Pancreas (tissue), 10 donors: ENCODE results near the gene PTH1R. TPM values are rescaled to one million over a fixed set of nuclear protein-coding genes. Genes with fewer than 3 reads are reported as not detected.

Source experiments
- ATAC-seq, 4 donors: fragments of 200-7000 bp; cut with Tn5 transposase; one replicate each; pipeline versions ENCODE4 v1.8.0 to v1.9.1; 2020; ENCODE audit warnings: mild to moderate bottlenecking in 4 of 4, moderate library complexity in 4 of 4
- DNase-seq, 6 donors: peaks; one replicate each; pipeline ENCODE4 v3.0.0-alpha.2; 2020
- FAIRE-seq: peaks from 2 replicates; lab custom pipeline; 2012; peaks lifted over from hg19 to GRCh38; lab: Jason Lieb, UNC
- H3K27ac ChIP-seq, 4 donors: fragments of 200-600 bp; sonication (generic); 1 replicate in 3 of 4; 2 replicates in 1 of 4; pipeline versions ENCODE4 v1.5.0 to v1.8.0; 2020
- H3K27me3 ChIP-seq, 4 donors: fragments of 200-600 bp; one replicate each; pipeline ENCODE4 v1.8.0; 2021
- H3K36me3 ChIP-seq, 3 donors: fragments of 200-600 bp; sonication (generic) in 1 of 3; one replicate each; pipeline versions ENCODE4 v1.5.0 to v1.8.0; 2020 to 2021
- H3K4me1 ChIP-seq, 3 donors: fragments of 200-600 bp; one replicate each; pipeline ENCODE4 v1.8.0; 2021
- H3K4me3 ChIP-seq, 4 donors: fragments of 200-600 bp; sonication (generic) in 2 of 4; one replicate each; pipeline versions ENCODE4 v1.5.0 to v1.8.0; 2020 to 2021
- H3K9me3 ChIP-seq, 4 donors: fragments of 200-600 bp; one replicate each; pipeline ENCODE4 v1.8.0; 2021
- WGBS, 2 donors: extraction: QIAGEN DNeasy Blood & Tissue Kit; methylation state at CpG; one replicate each; pipeline ENCODE4 v1.1.7; 2013; 5-methylcytosine and 5-hydroxymethylcytosine counted together
- intact Hi-C, 3 donors: fragments of 100-400 bp; cut with DNase I; formaldehyde crosslinking; loops; one replicate each; pipeline versions ENCODE4 v1.11.1 to v1.14.2; 2022
- polyA plus RNA-seq, 2 donors: library from polyadenylated mRNA; stranded (reverse); fragments of 200-250 nt; gene quantifications; one replicate each; pipeline ENCODE4 v1.2.3, GENCODE V29; 2013
- total RNA-seq, 6 donors: library from RNA; stranded (reverse); fragmentation: NEBNext Ultra II Directional in 4 of 6; extraction: Animal tissue kit (Norgen Biotek cat#: 25700) in 4 of 6; gene quantifications; one replicate each; pipeline versions ENCODE4 v1.2.1 to v1.2.4, GENCODE V29; 2021 to 2023
- TF ChIP-seq, protein P1 (sequence below), 4 donors: fragments of 200-600 bp; sonication (generic) in 3 of 4; IDR thresholded peaks; one replicate each; pipeline versions ENCODE4 v1.5.0 to v1.8.0; 2021; ENCODE audit warnings: antibody characterized with exemption in 4 of 4
- donor health status: healthy with polysubstance abuse.
- donor health status: DM: no; HTN: no; CAD: no; lungs with moderate emphysema.
- donor health status: DM: no; HTN: no; CAD: no.
- donor health status: control.
- donor health status: control.
- donor health status: Bipolar disorder and iron deficiency.
- donor health status: DM: yes; HTN: yes; CAD: no.
- donor health status: DM: no; HTN: no; CAD: no.
- donor health status: DM: no; HTN: no; CAD: no.
- donor health status: DM: yes; HTN: yes; CAD: no.

The PTH1R gene
- total and polyA plus RNA-seq, 8 donors, result 0.49 to 34.8 (median 2.0) TPM

DNA sequence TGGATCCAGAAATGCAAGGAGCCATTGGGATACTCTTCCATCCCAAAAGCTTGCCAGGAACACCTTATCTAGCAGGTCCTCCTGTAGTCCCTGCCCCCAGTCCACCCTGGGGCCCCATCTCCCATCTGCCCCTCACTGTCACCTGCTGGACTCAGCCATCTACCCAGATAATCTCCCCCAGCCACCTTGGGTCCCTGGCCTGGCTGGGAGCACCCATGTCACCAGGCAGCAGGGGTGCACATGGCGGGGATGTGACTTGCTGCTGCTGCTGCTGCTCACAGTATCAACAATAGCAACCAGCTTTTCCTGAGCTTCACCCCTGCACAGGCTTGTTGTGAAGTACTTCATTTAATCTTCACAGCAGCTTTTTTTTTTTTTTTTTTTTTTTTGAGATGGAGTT is 12.6 kb downstream of the PTH1R start:
- FAIRE-seq, result no peak
- TF ChIP-seq, protein P1, sequence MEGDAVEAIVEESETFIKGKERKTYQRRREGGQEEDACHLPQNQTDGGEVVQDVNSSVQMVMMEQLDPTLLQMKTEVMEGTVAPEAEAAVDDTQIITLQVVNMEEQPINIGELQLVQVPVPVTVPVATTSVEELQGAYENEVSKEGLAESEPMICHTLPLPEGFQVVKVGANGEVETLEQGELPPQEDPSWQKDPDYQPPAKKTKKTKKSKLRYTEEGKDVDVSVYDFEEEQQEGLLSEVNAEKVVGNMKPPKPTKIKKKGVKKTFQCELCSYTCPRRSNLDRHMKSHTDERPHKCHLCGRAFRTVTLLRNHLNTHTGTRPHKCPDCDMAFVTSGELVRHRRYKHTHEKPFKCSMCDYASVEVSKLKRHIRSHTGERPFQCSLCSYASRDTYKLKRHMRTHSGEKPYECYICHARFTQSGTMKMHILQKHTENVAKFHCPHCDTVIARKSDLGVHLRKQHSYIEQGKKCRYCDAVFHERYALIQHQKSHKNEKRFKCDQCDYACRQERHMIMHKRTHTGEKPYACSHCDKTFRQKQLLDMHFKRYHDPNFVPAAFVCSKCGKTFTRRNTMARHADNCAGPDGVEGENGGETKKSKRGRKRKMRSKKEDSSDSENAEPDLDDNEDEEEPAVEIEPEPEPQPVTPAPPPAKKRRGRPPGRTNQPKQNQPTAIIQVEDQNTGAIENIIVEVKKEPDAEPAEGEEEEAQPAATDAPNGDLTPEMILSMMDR (IDR thresholded peaks at IDR 0.05), result no peak
- DNase-seq, result peak in 1 of 6 donors; percentile 38
- 93 to 100% methylated on average over 1 of the region's 1 CpG for WGBS, 2 donors
- H3K4me3 ChIP-seq, result no peak overlapping the region
- intact Hi-C loops, result loop anchor here in 1 of 3 donors (10.0 kb wide), 1 partner anchor 415 kb away; no protein-coding TSS in a partner anchor
- ATAC-seq, result no peak
- H3K4me1 ChIP-seq, result peaks cover 0 to 3% (median 0%) of the 10 kb centered on the region in 3 donors
- no peaks in the 10 kb centered on the region for H3K36me3 ChIP-seq
- no peaks in the 10 kb centered on the region for H3K9me3 ChIP-seq
- no peak overlapping the region for H3K27ac ChIP-seq
- H3K27me3 ChIP-seq, result no peaks in the 10 kb centered on the region

DNA sequence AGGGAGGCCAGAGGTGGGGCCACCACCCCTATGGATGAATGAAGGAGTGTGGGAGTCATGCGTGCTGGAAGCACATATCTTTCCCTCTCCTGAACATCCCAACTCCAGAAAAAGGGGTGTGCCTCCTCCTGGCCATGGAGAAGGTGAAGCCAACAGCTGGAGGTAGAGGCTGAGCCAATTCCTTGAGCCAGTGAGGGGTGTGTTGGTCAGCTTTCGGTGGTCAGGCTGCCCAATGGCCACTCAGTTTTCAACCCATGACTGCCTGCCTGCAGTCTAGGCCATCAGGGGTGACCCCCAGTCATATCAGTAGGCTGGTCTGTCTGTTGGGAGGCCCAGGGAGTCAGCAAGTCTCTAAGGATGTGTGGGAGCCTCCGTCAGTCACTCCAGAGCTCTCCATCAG is 13.6 kb downstream of the PTH1R start:
- Histone ChIP-seq H3K27ac (no peak overlapping the region), H3K9me3 (no peaks in the 10 kb centered on the region), H3K4me1 (peaks cover 0 to 3% (median 0%) of the 10 kb centered on the region in 3 donors), H3K4me3 (no peak overlapping the region), H3K27me3 (no peaks in the 10 kb centered on the region), H3K36me3 (no peaks in the 10 kb centered on the region)
- intact Hi-C loops, result loop anchor here in 1 of 3 donors (10.0 kb wide), 1 partner anchor 416 kb away; no protein-coding TSS in a partner anchor
- WGBS, 2 donors, result 81 to 92% methylated on average over 3 of the region's 3 CpGs
- DNase-seq (peak in 1 of 6 donors; percentile 9), ATAC-seq (no peak), FAIRE-seq (no peak)
- TF ChIP-seq, protein P1 (IDR thresholded peaks at IDR 0.05), result no peak

DNA sequence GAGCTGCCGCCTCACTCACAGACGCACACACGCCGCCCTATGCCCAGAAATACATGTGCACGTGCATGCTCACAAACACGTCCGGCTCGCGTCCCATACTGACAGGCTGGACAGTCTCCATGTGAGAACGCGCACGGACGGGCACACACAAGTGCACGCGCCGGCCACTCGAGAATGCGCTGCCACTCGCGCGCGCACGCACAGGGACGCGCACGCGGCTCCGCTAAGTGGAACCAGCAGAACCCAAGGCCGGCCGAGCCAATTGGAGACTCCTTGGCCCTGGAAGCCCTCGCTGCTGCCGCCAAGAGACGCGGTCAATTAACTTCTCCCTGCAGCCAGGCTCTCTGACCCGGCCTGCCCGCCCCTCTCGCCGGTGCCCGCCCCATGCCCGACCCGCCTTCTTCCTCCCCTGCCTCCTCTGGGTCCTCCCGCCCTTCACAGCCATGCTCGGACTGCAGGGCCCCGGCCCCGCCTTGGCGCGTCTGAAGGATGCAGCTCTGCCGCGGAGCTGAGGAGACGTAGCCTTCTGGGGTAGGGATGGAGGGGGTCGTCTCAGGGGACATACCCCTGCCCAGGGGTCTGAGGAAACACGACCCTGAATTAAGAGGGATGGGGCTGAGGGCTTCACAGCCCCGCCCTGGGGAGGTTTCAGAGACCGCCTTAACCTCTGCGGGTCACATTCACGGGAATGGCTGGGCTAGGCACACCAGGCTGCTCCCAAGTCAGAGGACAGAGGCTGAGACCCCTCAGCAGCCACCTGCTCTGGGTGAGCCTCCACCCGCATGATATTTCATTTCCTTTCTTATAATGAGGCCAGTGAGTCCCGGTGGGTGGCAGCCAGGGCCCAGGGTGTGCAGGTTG is 15.0 kb downstream of the PTH1R start:
- H3K27ac ChIP-seq, result no peak overlapping the region
- peak; percentile 70 to 89 (median 76) for DNase-seq
- FAIRE-seq, result no peak
- H3K27me3 ChIP-seq, result no peaks in the 10 kb centered on the region
- peak; percentile 78 to 90 (median 88) for ATAC-seq
- H3K36me3 ChIP-seq, result no peaks in the 10 kb centered on the region
- no peaks in the 10 kb centered on the region for H3K9me3 ChIP-seq
- WGBS, 2 donors, result 6 to 7% methylated on average over 52 to 58 of the region's 58 CpGs
- peaks cover 0 to 3% (median 0%) of the 10 kb centered on the region in 3 donors for H3K4me1 ChIP-seq
- intact Hi-C loops, result loop anchor here in 1 of 3 donors (10.0 kb wide), 1 partner anchor 418 kb away; no protein-coding TSS in a partner anchor
- TF ChIP-seq, protein P1 (IDR thresholded peaks at IDR 0.05), result no peak
- peak overlapping the region; percentile 16 to 47 (median 28) for H3K4me3 ChIP-seq

DNA sequence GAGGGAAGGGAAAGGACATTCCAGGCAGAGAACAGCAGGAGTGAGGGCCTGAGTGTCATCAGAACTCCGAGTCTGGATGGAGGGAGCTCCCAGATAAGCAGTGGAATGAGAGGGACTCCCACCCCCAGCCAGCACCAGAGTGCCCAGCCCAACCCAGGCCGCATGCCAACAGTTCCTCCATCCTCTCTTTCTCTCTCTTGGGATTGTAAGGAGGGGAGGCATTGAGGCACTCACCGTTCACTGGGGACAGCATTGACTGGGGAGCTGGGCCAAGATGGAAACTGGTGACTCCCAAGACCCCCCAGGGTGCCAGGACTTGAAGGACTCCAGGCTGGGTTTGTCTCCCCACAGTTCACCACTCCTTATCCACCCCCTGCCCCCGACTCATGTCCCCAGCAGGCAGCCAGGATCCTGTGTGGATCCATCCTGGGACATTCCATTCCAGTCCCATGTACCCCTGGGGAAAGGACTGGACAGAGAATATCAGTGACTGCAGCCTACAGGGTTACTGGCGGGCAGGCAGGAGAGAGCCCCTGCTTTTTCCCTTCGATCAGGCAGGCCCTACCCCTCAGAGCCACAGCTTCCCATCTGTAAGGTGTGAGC is 15.7 kb downstream of the PTH1R start:
- H3K27ac ChIP-seq, result no peak overlapping the region
- H3K36me3 ChIP-seq, result no peaks in the 10 kb centered on the region
- FAIRE-seq, result no peak
- no peaks in the 10 kb centered on the region for H3K9me3 ChIP-seq
- peaks cover 0 to 3% (median 0%) of the 10 kb centered on the region in 3 donors for H3K4me1 ChIP-seq
- TF ChIP-seq, protein P1 (IDR thresholded peaks at IDR 0.05), result no peak
- H3K27me3 ChIP-seq, result peaks cover 0 to 2% (median 0%) of the 10 kb centered on the region in 4 donors
- DNase-seq, result peak in 1 of 6 donors; percentile 51
- WGBS, 2 donors, result 63 to 68% methylated on average over 6 of the region's 6 CpGs
- intact Hi-C loops, result loop anchor here in 1 of 3 donors (10.0 kb wide), 1 partner anchor 418 kb away; no protein-coding TSS in a partner anchor
- no peak overlapping the region for H3K4me3 ChIP-seq
- no peak for ATAC-seq
